Measurements from ENCODE around the gene CTBS. TPM values are rescaled to one million over a fixed set of nuclear protein-coding genes. Genes with fewer than 3 reads are reported as not detected.

CTBS gene
- total RNA-seq, 1 experiment from 2014 or later: 10.1 TPM

- no peak for TF ChIP-seq TCF7 (CRISPR knock-in tag; IDR thresholded peaks at IDR 0.05; ENCODE audit: low read depth)
These were observed 716 bp downstream of the CTBS start (continued) for GRCh38 chr1:84573481-84573966.

GRCh38 chr1:84571150-84571535, 3.1 kb downstream of the CTBS start:
- TF ChIP-seq ZBTB43 (CRISPR knock-in tag; IDR thresholded peaks at IDR 0.05) (no peak), ERG (CRISPR knock-in tag; IDR thresholded peaks at IDR 0.05) (no peak), PREB (CRISPR knock-in tag; IDR thresholded peaks at IDR 0.05; ENCODE audit: borderline replicate concordance) (no peak), ESRRA (CRISPR knock-in tag; IDR thresholded peaks at IDR 0.05; ENCODE audit: borderline replicate concordance) (no peak), EMX1 (CRISPR knock-in tag; IDR thresholded peaks at IDR 0.05) (no peak), ZNF121 (CRISPR knock-in tag; IDR thresholded peaks at IDR 0.05) (no peak), AR (CRISPR knock-in tag; IDR thresholded peaks at IDR 0.05) (no peak), SMAD4 (CRISPR knock-in tag; IDR thresholded peaks at IDR 0.05) (no peak), HMGXB4 (CRISPR knock-in tag; IDR thresholded peaks at IDR 0.05) (no peak), E2F5 (CRISPR knock-in tag; IDR thresholded peaks at IDR 0.05) (no peak), ZNF263 (CRISPR knock-in tag; IDR thresholded peaks at IDR 0.05; ENCODE audit: low read depth) (no peak), GABPB1 (CRISPR knock-in tag; IDR thresholded peaks at IDR 0.05) (no peak)
- TF ChIP-seq, protein P1, sequence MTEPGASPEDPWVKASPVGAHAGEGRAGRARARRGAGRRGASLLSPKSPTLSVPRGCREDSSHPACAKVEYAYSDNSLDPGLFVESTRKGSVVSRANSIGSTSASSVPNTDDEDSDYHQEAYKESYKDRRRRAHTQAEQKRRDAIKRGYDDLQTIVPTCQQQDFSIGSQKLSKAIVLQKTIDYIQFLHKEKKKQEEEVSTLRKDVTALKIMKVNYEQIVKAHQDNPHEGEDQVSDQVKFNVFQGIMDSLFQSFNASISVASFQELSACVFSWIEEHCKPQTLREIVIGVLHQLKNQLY (CRISPR knock-in tag; IDR thresholded peaks at IDR 0.05): no peak
- TF ChIP-seq, protein P2, sequence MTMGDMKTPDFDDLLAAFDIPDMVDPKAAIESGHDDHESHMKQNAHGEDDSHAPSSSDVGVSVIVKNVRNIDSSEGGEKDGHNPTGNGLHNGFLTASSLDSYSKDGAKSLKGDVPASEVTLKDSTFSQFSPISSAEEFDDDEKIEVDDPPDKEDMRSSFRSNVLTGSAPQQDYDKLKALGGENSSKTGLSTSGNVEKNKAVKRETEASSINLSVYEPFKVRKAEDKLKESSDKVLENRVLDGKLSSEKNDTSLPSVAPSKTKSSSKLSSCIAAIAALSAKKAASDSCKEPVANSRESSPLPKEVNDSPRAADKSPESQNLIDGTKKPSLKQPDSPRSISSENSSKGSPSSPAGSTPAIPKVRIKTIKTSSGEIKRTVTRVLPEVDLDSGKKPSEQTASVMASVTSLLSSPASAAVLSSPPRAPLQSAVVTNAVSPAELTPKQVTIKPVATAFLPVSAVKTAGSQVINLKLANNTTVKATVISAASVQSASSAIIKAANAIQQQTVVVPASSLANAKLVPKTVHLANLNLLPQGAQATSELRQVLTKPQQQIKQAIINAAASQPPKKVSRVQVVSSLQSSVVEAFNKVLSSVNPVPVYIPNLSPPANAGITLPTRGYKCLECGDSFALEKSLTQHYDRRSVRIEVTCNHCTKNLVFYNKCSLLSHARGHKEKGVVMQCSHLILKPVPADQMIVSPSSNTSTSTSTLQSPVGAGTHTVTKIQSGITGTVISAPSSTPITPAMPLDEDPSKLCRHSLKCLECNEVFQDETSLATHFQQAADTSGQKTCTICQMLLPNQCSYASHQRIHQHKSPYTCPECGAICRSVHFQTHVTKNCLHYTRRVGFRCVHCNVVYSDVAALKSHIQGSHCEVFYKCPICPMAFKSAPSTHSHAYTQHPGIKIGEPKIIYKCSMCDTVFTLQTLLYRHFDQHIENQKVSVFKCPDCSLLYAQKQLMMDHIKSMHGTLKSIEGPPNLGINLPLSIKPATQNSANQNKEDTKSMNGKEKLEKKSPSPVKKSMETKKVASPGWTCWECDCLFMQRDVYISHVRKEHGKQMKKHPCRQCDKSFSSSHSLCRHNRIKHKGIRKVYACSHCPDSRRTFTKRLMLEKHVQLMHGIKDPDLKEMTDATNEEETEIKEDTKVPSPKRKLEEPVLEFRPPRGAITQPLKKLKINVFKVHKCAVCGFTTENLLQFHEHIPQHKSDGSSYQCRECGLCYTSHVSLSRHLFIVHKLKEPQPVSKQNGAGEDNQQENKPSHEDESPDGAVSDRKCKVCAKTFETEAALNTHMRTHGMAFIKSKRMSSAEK (CRISPR knock-in tag; IDR thresholded peaks at IDR 0.05; ENCODE audit: borderline replicate concordance): no peak
- Mint-ChIP-seq H3K9me3 (no peaks in the 10 kb centered on the region; the same call in 1 of the 2 replicates), H3K27ac (no peak overlapping the region), H3K36me3 (peaks cover 25% of the 10 kb centered on the region), H3K4me3 (no peak overlapping the region), H3K4me1 (peaks cover 44% of the 10 kb centered on the region), H3K27me3 (ENCODE audit: low read depth) (0 out of 2 replicates have a peak, but pooled peaks cover 2% of the 10 kb centered on the region)
- CTCF ChIA-PET: no interaction called here
- ATAC-seq (no peak), DNase-seq (ENCODE audit: low spot score) (no peak)
- POLR2A ChIA-PET: interaction anchor here (0.6 kb wide), 1 partner anchor 368 kb away, joined by 3 read pairs; no protein-coding TSS in a partner anchor

All from WTC11 (cell line).